GM23248 (cell line): ENCODE data around the gene CCDC27.

Experiments used
- EZH2 ChIP-seq: fragments of 200-600 bp; sonication (generic); IDR thresholded peaks from 2 replicates; pipeline ENCODE4 v1.6.1; 2018; ENCODE audit warnings: antibody characterized with exemption, mild to moderate bottlenecking; ENCODE audit not compliant: insufficient read depth, poor library complexity, severe bottlenecking
- EZH2phosphoT487 ChIP-seq: fragments of 200-600 bp; sonication (generic); IDR thresholded peaks from 2 replicates; pipeline ENCODE4 v1.6.1; 2018; ENCODE audit warnings: antibody characterized with exemption, moderate library complexity, mild to moderate bottlenecking, low read depth; ENCODE audit not compliant: insufficient read depth

- no peak for TF ChIP-seq EZH2
- no peak for TF ChIP-seq EZH2phosphoT487
Measured at GRCh38 chr1:3718764-3719163, 33.5 kb upstream of the CCDC27 start.
